GM23338 (cell line): ENCODE data around the gene OR52K1. TPM values are rescaled to one million over a fixed set of nuclear protein-coding genes. Genes with fewer than 3 reads are reported as not detected.

ENCODE experiments used
- ATAC-seq: fragments of 200-7000 bp; cut with Tn5 transposase; 3 replicates; pipeline ENCODE4 v1.9.1; 2020
- DNase-seq: peaks from one replicate; pipeline ENCODE4 v3.0.0-alpha.2; 2015; ENCODE audit warnings: low spot score
- H2AFZ ChIP-seq: fragments of 200-600 bp; sonication (generic); 2 replicates; pipeline ENCODE4 v1.8.0; 2016; ENCODE audit warnings: antibody characterized with exemption, mild to moderate bottlenecking, moderate library complexity
- H3F3A ChIP-seq: fragments of 200-600 bp; sonication (generic); replicated peaks from 2 replicates; pipeline ENCODE4 v1.8.0; 2017; ENCODE audit warnings: antibody characterized with exemption, mixed run types, low read depth
- H3K27ac ChIP-seq: fragments of 200-600 bp; sonication (generic); 2 replicates; pipeline ENCODE4 v1.6.1; 2016; ENCODE audit warnings: low read depth
- H3K27me3 ChIP-seq: fragments of 200-600 bp; sonication (generic); 2 replicates; pipeline ENCODE4 v1.8.0; 2016; ENCODE audit warnings: mild to moderate bottlenecking, mixed run types, moderate library complexity; ENCODE audit not compliant: insufficient read depth
- H3K36me3 ChIP-seq: fragments of 200-600 bp; sonication (generic); 2 replicates; pipeline ENCODE4 v1.8.0; 2016; ENCODE audit warnings: mild to moderate bottlenecking; ENCODE audit not compliant: insufficient read depth
- H3K4me1 ChIP-seq: fragments of 200-600 bp; sonication (generic); 2 replicates; pipeline ENCODE4 v1.8.0; 2016; ENCODE audit warnings: mild to moderate bottlenecking, moderate library complexity; ENCODE audit not compliant: insufficient read depth
- H3K4me2 ChIP-seq: fragments of 200-600 bp; sonication (generic); 2 replicates; pipeline ENCODE4 v1.7.1; 2017; ENCODE audit warnings: mixed run types
- H3K4me3 ChIP-seq: fragments of 200-600 bp; sonication (generic); 2 replicates; pipeline ENCODE4 v1.6.1; 2016; ENCODE audit warnings: mixed run types
- H3K79me2 ChIP-seq: fragments of 200-600 bp; sonication (generic); replicated peaks from 2 replicates; pipeline ENCODE4 v1.8.0; 2017; ENCODE audit warnings: mild to moderate bottlenecking; ENCODE audit not compliant: insufficient read depth
- H3K9me2 ChIP-seq: fragments of 200-600 bp; sonication (generic); 2 replicates; pipeline ENCODE4 v1.8.0; 2017; ENCODE audit not compliant: insufficient read depth
- H4K20me1 ChIP-seq: fragments of 200-600 bp; sonication (generic); replicated peaks from 2 replicates; pipeline ENCODE4 v1.8.0; 2017; ENCODE audit warnings: mild to moderate bottlenecking; ENCODE audit not compliant: insufficient read depth
- H3K27ac Mint-ChIP-seq: 2 replicates; pipeline ENCODE4 v1.8.0; 2020; ENCODE audit warnings: inconsistent platforms, mild to moderate bottlenecking, moderate library complexity, mixed read lengths
- H3K27me3 Mint-ChIP-seq: 3 replicates; pipeline ENCODE4 v1.8.0; 2022; ENCODE audit warnings: low read depth, mild to moderate bottlenecking, moderate library complexity, mixed read lengths, inconsistent platforms; ENCODE audit not compliant: insufficient read depth, poor library complexity
- H3K36me3 Mint-ChIP-seq: 3 replicates; pipeline ENCODE4 v1.8.0; 2021; ENCODE audit warnings: low read depth, mild to moderate bottlenecking, inconsistent platforms, moderate library complexity, mixed read lengths
- H3K4me1 Mint-ChIP-seq: 3 replicates; pipeline ENCODE4 v1.8.0; 2020; ENCODE audit warnings: mild to moderate bottlenecking, inconsistent platforms, mixed read lengths
- H3K4me3 Mint-ChIP-seq: 3 replicates; pipeline ENCODE4 v1.8.0; 2021; ENCODE audit warnings: moderate library complexity, mild to moderate bottlenecking, inconsistent platforms, mixed read lengths
- H3K9me3 Mint-ChIP-seq: 3 replicates; pipeline ENCODE4 v1.8.0; 2020; ENCODE audit warnings: moderate library complexity, mild to moderate bottlenecking, inconsistent platforms, mixed read lengths
- CREB1 ChIP-seq: fragments of 250-450 bp; sonication (Bioruptor Pico); IDR thresholded peaks from 2 replicates; pipeline ENCODE4 v1.5.0; 2020; ENCODE audit warnings: low read depth, mild to moderate bottlenecking, moderate library complexity
- ETS1 ChIP-seq: IDR thresholded peaks from 2 replicates; pipeline ENCODE4 v1.6.1; 2016; ENCODE audit warnings: antibody characterized with exemption
- EZH2phosphoT487 ChIP-seq: fragments of 200-600 bp; sonication (generic); IDR thresholded peaks from one replicate; pipeline ENCODE4 v1.8.1; 2018; ENCODE audit warnings: antibody characterized with exemption; ENCODE audit not compliant: unreplicated experiment
- JUNB ChIP-seq: IDR thresholded peaks from one replicate; pipeline ENCODE4 v1.6.1; 2016; ENCODE audit warnings: antibody characterized with exemption; ENCODE audit not compliant: unreplicated experiment
- NANOG ChIP-seq: IDR thresholded peaks from 2 replicates; pipeline ENCODE4 v1.6.1; 2016; ENCODE audit warnings: antibody characterized with exemption, borderline replicate concordance
- POLR2AphosphoS5 ChIP-seq: IDR thresholded peaks from 2 replicates; pipeline ENCODE4 v1.6.1; 2016; ENCODE audit warnings: antibody characterized with exemption, low read depth
- STAT1 ChIP-seq: IDR thresholded peaks from one replicate; pipeline ENCODE4 v1.6.1; 2016; ENCODE audit warnings: antibody characterized with exemption; ENCODE audit not compliant: unreplicated experiment
- ZNF114 ChIP-seq: fragments of 250-450 bp; sonication (Bioruptor Pico); IDR thresholded peaks from 2 replicates; pipeline ENCODE4 v1.5.0; 2020; ENCODE audit warnings: mild to moderate bottlenecking, moderate library complexity
- polyA plus RNA-seq: library from polyadenylated mRNA; unstranded; fragments of >200 nt; fragmentation: Nextera tagmentation; extraction: Ambion mirVana; gene quantifications from 2 replicates; pipeline ENCODE4 v1.2.1, GENCODE V29; 2016
- total RNA-seq: library from RNA; depleted of rRNA; stranded (reverse); fragments of >200 nt; shearing (Covaris generic); gene quantifications from 2 replicates; pipeline ENCODE4 v1.2.3, GENCODE V29; 2014
- TF ChIP-seq, protein P1 (sequence below): IDR thresholded peaks from one replicate; pipeline ENCODE4 v1.6.1; 2018; ENCODE audit warnings: antibody characterized with exemption; ENCODE audit not compliant: unreplicated experiment

The OR52K1 gene
- total and polyA plus RNA-seq, 2 experiments from 2014 or later: not detected

GRCh38 chr11:4514196-4514595, 31.8 kb downstream of the OR52K1 start:
- H3K27me3 Mint-ChIP-seq: peaks cover 2% of the 10 kb centered on the region
- Histone ChIP-seq H3K9me2 (no peaks in the 10 kb centered on the region), H3K27ac (no peak overlapping the region), H3K36me3 (no peaks in the 10 kb centered on the region), H3K4me2 (no peak overlapping the region), H3K79me2 (no peaks in the 10 kb centered on the region), H2AFZ (no peak overlapping the region), H3K27me3 (no peaks in the 10 kb centered on the region), H3F3A (no peaks in the 10 kb centered on the region), H3K4me3 (no peak overlapping the region), H4K20me1 (no peaks in the 10 kb centered on the region), H3K4me1 (no peaks in the 10 kb centered on the region)
- no peaks in the 10 kb centered on the region for H3K36me3 Mint-ChIP-seq
- ATAC-seq: no peak
- H3K9me3 Mint-ChIP-seq: no peaks in the 10 kb centered on the region
- H3K4me3 Mint-ChIP-seq: no peak overlapping the region
- H3K4me1 Mint-ChIP-seq: no peaks in the 10 kb centered on the region
- no peak for DNase-seq
- TF ChIP-seq, protein P1, sequence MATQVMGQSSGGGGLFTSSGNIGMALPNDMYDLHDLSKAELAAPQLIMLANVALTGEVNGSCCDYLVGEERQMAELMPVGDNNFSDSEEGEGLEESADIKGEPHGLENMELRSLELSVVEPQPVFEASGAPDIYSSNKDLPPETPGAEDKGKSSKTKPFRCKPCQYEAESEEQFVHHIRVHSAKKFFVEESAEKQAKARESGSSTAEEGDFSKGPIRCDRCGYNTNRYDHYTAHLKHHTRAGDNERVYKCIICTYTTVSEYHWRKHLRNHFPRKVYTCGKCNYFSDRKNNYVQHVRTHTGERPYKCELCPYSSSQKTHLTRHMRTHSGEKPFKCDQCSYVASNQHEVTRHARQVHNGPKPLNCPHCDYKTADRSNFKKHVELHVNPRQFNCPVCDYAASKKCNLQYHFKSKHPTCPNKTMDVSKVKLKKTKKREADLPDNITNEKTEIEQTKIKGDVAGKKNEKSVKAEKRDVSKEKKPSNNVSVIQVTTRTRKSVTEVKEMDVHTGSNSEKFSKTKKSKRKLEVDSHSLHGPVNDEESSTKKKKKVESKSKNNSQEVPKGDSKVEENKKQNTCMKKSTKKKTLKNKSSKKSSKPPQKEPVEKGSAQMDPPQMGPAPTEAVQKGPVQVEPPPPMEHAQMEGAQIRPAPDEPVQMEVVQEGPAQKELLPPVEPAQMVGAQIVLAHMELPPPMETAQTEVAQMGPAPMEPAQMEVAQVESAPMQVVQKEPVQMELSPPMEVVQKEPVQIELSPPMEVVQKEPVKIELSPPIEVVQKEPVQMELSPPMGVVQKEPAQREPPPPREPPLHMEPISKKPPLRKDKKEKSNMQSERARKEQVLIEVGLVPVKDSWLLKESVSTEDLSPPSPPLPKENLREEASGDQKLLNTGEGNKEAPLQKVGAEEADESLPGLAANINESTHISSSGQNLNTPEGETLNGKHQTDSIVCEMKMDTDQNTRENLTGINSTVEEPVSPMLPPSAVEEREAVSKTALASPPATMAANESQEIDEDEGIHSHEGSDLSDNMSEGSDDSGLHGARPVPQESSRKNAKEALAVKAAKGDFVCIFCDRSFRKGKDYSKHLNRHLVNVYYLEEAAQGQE: no peak
- TF ChIP-seq JUNB (no peak), EZH2phosphoT487 (no peak), STAT1 (no peak), CREB1 (no peak), ZNF114 (no peak), ETS1 (no peak)
- H3K27ac Mint-ChIP-seq: no peak overlapping the region

DNA sequence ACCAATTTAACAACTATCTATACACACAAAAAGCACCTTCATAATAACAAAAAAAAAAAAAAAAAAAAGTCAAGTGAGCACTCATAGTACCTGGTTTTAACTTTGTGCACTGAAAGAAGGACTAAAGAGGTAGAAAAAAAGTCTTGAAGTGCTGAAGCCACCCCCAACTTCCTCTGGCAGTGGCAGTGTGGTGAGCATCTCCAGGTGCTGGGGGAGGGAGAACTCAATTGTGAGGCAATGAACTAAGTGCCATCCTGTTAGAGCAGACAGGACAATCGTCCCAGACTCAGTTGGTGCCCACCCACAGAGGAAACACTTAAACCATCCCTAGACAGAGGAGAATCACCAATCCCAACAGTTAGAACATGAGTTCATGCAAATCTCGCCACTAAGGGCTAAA, 39.9 kb downstream of the OR52K1 start:
- H3K4me2 ChIP-seq: no peak overlapping the region
- no peak overlapping the region for H3K4me3 Mint-ChIP-seq
- H3K36me3 ChIP-seq: no peaks in the 10 kb centered on the region
- no peak for ATAC-seq
- no peaks in the 10 kb centered on the region for H3K27me3 Mint-ChIP-seq
- H3K27ac ChIP-seq: no peak overlapping the region
- DNase-seq: no peak
- peaks cover 2% of the 10 kb centered on the region; the same call in 1 of the 2 replicates for H3K9me2 ChIP-seq
- no peaks in the 10 kb centered on the region for H3K4me1 ChIP-seq
- H3K27me3 ChIP-seq: no peaks in the 10 kb centered on the region
- no peak overlapping the region for H3K27ac Mint-ChIP-seq
- H3K4me1 Mint-ChIP-seq: peaks cover 5% of the 10 kb centered on the region; the same call in 1 of the 3 replicates
- H3K9me3 Mint-ChIP-seq: no peaks in the 10 kb centered on the region
- H4K20me1 ChIP-seq: no peaks in the 10 kb centered on the region; the same call in 1 of the 2 replicates
- no peaks in the 10 kb centered on the region for H3K79me2 ChIP-seq
- no peak for TF ChIP-seq NANOG
- no peak for TF ChIP-seq POLR2AphosphoS5
- TF ChIP-seq ETS1: no peak
- H3K4me3 ChIP-seq: no peak overlapping the region
- no peaks in the 10 kb centered on the region for H3K36me3 Mint-ChIP-seq
- no peak overlapping the region for H2AFZ ChIP-seq
- no peaks in the 10 kb centered on the region for H3F3A ChIP-seq
